Retinal pigment epithelial cell (primary cell): ENCODE data around the gene ACP6.
A peak's percentile ranks its signal among the peaks of the same experiment; 100 is the strongest.

ENCODE experiments used
- DNase-seq: peaks from one replicate; pipeline ENCODE4 v3.0.0-alpha.2; 2010; ENCODE audit warnings: low read depth
- H3K4me3 ChIP-seq: 2 replicates; pipeline ENCODE4 v1.5.1; 2011; ENCODE audit warnings: mild to moderate bottlenecking, low read length, control low read depth, moderate library complexity
- TF ChIP-seq, protein P1 (sequence below): conservative IDR thresholded peaks from 2 replicates; pipeline ENCODE4 v1.5.1; 2011; ENCODE audit warnings: low read depth, low read length, control low read depth, inconsistent platforms

Gene ACP6

DNA sequence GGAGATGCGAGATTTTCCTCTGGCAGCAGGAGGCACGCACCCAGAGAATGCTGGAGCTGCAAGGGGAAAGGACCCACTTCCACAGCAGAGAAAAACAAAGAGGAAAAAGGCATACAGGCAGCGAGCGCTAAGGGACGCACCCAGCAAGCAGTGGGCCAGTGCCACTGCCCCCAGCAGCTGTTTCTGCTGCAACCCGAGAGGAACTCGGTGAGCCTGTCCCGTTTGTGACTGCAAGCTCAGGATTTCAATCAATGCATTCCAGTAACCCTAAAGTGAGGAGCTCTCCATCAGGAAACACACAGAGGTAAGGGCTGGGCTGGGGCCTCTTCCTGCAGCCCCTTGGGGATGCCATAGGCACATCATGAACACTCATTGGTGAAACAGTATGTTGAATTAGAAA is 58.7 kb downstream of the ACP6 start:
- TF ChIP-seq, protein P1, sequence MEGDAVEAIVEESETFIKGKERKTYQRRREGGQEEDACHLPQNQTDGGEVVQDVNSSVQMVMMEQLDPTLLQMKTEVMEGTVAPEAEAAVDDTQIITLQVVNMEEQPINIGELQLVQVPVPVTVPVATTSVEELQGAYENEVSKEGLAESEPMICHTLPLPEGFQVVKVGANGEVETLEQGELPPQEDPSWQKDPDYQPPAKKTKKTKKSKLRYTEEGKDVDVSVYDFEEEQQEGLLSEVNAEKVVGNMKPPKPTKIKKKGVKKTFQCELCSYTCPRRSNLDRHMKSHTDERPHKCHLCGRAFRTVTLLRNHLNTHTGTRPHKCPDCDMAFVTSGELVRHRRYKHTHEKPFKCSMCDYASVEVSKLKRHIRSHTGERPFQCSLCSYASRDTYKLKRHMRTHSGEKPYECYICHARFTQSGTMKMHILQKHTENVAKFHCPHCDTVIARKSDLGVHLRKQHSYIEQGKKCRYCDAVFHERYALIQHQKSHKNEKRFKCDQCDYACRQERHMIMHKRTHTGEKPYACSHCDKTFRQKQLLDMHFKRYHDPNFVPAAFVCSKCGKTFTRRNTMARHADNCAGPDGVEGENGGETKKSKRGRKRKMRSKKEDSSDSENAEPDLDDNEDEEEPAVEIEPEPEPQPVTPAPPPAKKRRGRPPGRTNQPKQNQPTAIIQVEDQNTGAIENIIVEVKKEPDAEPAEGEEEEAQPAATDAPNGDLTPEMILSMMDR: no peak
- H3K4me3 ChIP-seq: no peak overlapping the region
- DNase-seq: no peak

DNA sequence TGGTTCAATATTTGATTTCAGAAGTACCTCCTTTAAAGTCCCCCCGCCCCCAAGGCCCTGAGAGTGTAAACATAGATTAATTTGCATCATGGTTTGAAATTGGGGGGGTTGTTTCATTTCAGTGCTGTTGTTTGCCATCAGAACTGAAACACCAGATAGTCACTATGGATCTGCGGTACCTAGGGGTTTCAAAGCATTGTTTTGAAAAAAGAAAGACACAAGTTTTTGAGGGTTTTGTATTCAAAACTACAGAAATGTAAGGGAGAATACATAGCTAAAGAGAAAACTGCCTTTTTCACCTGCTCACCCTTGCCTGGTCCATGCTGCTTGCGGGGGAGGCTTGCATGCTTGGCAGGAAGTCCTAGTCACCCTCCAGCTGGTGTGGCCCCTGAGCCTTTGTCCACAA is 59.3 kb downstream of the ACP6 start:
- TF ChIP-seq, protein P1: no peak
- H3K4me3 ChIP-seq: no peak overlapping the region
- no peak for DNase-seq

DNA sequence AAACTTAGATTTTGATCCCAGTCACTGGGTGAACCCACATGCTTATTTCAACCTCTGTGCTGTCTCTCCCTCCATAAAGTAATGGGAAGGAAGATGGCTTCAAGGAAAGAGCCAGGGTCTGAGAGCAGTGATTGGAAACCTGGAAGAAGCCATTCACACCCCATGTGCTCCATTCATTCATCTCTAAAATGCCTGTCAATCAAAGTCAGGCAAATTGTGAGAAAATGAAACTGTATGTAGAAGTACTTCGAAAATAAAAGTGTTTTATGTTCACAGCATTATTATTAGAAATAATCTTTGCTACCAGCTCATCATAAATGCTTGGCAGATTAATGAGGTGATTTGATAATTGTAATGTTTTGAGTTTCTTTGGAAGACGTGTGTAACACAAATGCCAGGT is 61.0 kb downstream of the ACP6 start:
- TF ChIP-seq, protein P1: no peak
- DNase-seq: no peak

DNA sequence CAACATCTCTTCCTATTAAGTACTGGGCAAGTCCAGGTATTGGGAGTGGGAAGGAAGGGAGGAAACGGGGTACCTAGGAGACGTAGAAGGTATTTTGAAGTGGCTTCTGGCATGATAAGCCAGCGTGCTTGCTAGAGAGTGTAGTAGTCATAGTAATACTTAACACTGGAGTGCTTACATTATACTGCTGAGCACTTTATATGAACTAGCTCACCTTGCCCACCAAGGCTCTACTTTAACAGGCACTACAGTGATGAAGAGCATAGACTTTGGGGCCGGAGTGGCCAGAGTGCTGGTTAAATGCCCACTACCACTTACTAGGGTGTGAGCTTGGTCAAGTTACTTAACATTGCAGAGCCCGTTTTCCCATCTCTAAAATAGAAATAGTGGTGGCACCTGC is 61.7 kb downstream of the ACP6 start:
- DNase-seq: no peak
- TF ChIP-seq, protein P1: no peak
- no peak overlapping the region for H3K4me3 ChIP-seq

More for the DNA sequence above, 61.0 kb downstream of the ACP6 start:
- H3K4me3 ChIP-seq: no peak overlapping the region

DNA sequence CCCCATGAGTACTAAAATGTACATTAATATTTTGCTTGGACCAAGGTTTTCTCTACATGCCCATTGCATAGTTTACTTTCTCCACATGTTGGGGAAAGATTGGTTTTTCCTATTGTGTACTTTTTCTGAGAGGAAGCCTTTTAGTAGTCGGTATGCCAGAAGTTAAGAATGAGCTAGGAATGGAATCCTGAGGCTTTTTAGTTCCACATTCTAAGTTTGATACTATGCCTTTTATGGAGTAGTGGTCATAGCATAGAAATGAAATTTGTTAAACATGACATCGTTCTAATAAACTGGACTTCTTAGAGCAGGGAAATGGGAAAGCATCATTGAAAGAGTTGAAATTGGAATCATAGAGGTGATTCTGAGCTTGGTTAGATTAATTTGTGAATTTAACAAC is 64.7 kb downstream of the ACP6 start:
- TF ChIP-seq, protein P1: no peak
- H3K4me3 ChIP-seq: no peak overlapping the region
- no peak for DNase-seq

DNA sequence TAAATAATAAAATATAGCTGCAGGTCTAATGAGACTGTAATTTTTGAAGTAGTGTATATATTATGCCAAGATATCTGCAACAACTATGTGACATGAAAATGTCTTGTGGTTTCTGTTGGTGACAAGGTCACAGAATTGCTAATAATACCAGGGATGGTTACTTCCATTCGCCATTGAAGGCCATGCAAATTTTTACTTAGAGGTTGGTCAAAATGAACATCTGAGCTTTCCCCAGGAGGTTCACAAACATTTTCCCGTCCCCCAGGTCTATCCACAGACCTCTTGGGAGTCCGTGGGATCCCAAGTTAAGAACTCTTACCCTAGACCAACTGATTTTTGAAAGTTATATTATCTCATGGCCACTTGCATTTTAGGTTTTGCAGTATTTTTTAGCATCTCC is 66.3 kb downstream of the ACP6 start:
- TF ChIP-seq, protein P1: no peak
- no peak overlapping the region for H3K4me3 ChIP-seq
- DNase-seq: no peak

DNA sequence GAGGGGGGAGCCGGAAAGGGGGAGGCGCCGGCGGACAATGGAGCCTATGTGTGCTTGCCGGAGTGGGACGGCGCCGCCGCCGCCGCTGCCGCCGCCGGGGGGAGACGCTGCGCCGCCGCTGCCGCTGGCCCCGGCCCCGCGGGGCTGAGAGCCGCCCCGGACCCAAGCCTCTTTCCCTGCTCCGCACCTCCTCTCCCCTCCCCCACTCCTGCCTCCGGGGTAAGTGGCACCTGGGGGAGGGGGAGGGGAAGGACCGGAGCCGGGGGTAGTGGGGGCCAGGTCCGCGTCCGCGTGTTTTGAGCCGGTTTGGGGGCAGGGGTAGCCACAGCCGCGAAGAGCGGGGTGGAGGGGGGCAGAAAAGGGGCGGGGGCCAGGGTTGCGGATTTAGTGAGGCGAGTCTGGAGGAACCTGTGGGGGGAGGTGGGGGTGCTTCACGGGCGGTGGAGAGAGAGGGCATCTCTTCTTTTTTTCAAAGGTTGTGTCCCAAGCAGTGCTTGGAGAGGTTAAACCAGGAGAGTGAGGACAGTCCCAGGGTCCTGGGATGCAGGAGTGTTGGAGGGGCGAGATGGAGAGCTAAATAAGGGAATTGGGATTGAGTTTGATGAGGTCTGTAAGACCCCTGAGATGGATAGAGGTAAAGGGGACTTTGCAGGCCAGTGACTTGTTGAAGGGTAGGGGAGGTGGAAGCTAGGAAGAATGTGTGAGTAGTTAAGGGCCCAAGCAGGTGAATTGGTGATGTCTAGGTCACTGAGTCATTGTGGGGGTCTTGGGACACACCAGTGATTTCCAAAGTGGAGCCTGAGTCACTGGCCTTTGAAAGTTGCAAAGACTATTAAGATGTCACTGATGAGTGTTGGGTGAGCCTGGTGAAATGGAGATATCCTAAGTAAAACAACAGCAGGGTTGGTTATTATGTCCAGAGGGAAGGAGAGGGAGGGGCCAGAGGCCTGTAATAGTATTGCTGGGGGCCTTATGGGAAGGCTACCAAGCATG is 69.9 kb downstream of the ACP6 start:
- TF ChIP-seq, protein P1: no peak
- peak overlapping the region; percentile 78 for H3K4me3 ChIP-seq
- no peak for DNase-seq
